Colonic mucosa (tissue), 4 donors: ENCODE measurements around the gene PACS2. TPM values are rescaled to one million over a fixed set of nuclear protein-coding genes. Genes with fewer than 3 reads are reported as not detected.
"Not testable (repeated sequence)": the region's sequence is repeated elsewhere in the genome, so short reads cannot be mapped to it uniquely, and the experiment has no call there.

Source experiments
- DNase-seq: peaks from one replicate; pipeline ENCODE4 v3.0.0-alpha.2; 2020
- H3K27ac ChIP-seq: fragments of 200-600 bp; one replicate; pipeline ENCODE4 v1.8.0; 2021
- H3K27me3 ChIP-seq: fragments of 200-600 bp; one replicate; pipeline ENCODE4 v1.8.0; 2021
- H3K36me3 ChIP-seq: fragments of 200-600 bp; one replicate; pipeline ENCODE4 v1.8.0; 2021
- H3K4me1 ChIP-seq: fragments of 200-600 bp; one replicate; pipeline ENCODE4 v1.8.0; 2021; ENCODE audit warnings: mild to moderate bottlenecking
- H3K4me3 ChIP-seq: fragments of 200-600 bp; one replicate; pipeline ENCODE4 v1.8.0; 2021
- H3K9ac ChIP-seq, 2 donors: one replicate each; pipeline ENCODE4 v1.7.0; 2013; ENCODE audit warnings: control low read depth in 2 of 2, low read depth in 2 of 2, low read length in 2 of 2
- H3K9me3 ChIP-seq: fragments of 200-600 bp; one replicate; pipeline ENCODE4 v1.8.0; 2021
- CTCF ChIP-seq: fragments of 200-600 bp; IDR thresholded peaks from one replicate; pipeline ENCODE4 v1.8.0; 2022; ENCODE audit warnings: antibody characterized with exemption, mild to moderate bottlenecking
- intact Hi-C: fragments of 100-400 bp; cut with DNase I; formaldehyde crosslinking; loops from one replicate; pipeline ENCODE4 v1.14.1; 2022
- total RNA-seq, 2 donors: library from RNA; stranded (reverse); fragmentation: NEBNext Ultra II Directional in 1 of 2; extraction: Animal tissue kit (Norgen Biotek cat#: 25700) in 1 of 2; gene quantifications; one replicate each; pipeline ENCODE4 v1.2.1, GENCODE V29; 2021
- donor health status: healthy.
- donor health status: DM: no; HTN: no; CAD: no.
- donor health status: DM: no; HTN: no; CAD: no.

Gene PACS2
- total RNA-seq, 2 donors from 2014 or later: 44.1 to 82.5 TPM

GRCh38 chr14:105271224-105271890 is 43.2 kb upstream of the PACS2 start:
- Histone ChIP-seq H3K9ac (no peak overlapping the region), H3K27me3 (no peaks in the 10 kb centered on the region), H3K4me3 (no peak overlapping the region), H3K27ac (no peak overlapping the region), H3K9me3 (no peaks in the 10 kb centered on the region), H3K36me3 (no peaks in the 10 kb centered on the region), H3K4me1 (no peaks in the 10 kb centered on the region)
- DNase-seq: no peak
- intact Hi-C loops: no loop called here
- TF ChIP-seq CTCF: no peak

- Histone ChIP-seq H3K9me3 (no peaks in the 10 kb centered on the region), H3K9ac (no peak overlapping the region), H3K27me3 (no peaks in the 10 kb centered on the region), H3K4me1 (no peaks in the 10 kb centered on the region), H3K36me3 (no peaks in the 10 kb centered on the region), H3K27ac (no peak overlapping the region), H3K4me3 (no peak overlapping the region)
- DNase-seq: no peak
- intact Hi-C loops: no loop called here
- no peak for TF ChIP-seq CTCF
These were observed 41.9 kb upstream of the PACS2 start for GRCh38 chr14:105272623-105273022.

GRCh38 chr14:105273062-105273461 is 41.5 kb upstream of the PACS2 start:
- Histone ChIP-seq H3K4me3 (no peak overlapping the region), H3K4me1 (no peaks in the 10 kb centered on the region), H3K27ac (no peak overlapping the region), H3K9me3 (no peaks in the 10 kb centered on the region), H3K27me3 (no peaks in the 10 kb centered on the region), H3K36me3 (no peaks in the 10 kb centered on the region), H3K9ac (no peak overlapping the region)
- TF ChIP-seq CTCF: no peak
- intact Hi-C loops: no loop called here
- no peak for DNase-seq

GRCh38 chr14:105274637-105275036 is 39.9 kb upstream of the PACS2 start:
- H3K4me3 ChIP-seq: no peak overlapping the region
- no peaks in the 10 kb centered on the region for H3K27me3 ChIP-seq
- H3K36me3 ChIP-seq: no peaks in the 10 kb centered on the region
- H3K27ac ChIP-seq: no peak overlapping the region
- no peak for TF ChIP-seq CTCF
- H3K4me1 ChIP-seq: no peaks in the 10 kb centered on the region
- H3K9ac ChIP-seq: no peak overlapping the region
- DNase-seq: no peak
- intact Hi-C loops: no loop called here
- H3K9me3 ChIP-seq: no peaks in the 10 kb centered on the region

GRCh38 chr14:105275267-105275946 is 39.1 kb upstream of the PACS2 start:
- DNase-seq: no peak
- H3K27ac ChIP-seq: no peak overlapping the region

GRCh38 chr14:105277448-105277847 is 37.1 kb upstream of the PACS2 start:
- H3K9me3 ChIP-seq, H3K36me3 ChIP-seq, H3K27me3 ChIP-seq, DNase-seq, H3K27ac ChIP-seq, H3K4me3 ChIP-seq, H3K4me1 ChIP-seq, H3K9ac ChIP-seq, intact Hi-C loops: not testable (repeated sequence)

More at GRCh38 chr14:105275267-105275946, 39.1 kb upstream of the PACS2 start:
- no peaks in the 10 kb centered on the region for H3K36me3 ChIP-seq
- H3K4me3 ChIP-seq: no peak overlapping the region
- H3K27me3 ChIP-seq: no peaks in the 10 kb centered on the region
- H3K9ac ChIP-seq: no peak overlapping the region
- H3K9me3 ChIP-seq: no peaks in the 10 kb centered on the region
- intact Hi-C loops: no loop called here
- H3K4me1 ChIP-seq: no peaks in the 10 kb centered on the region
- no peak for TF ChIP-seq CTCF
